Activated T-cell treated with anti-CD3 and anti-CD28 coated beads, Interleukin-2, amount 50 U/mL, for 72 hours (primary cell): Measurements from ENCODE around the gene MR1. TPM values are rescaled to one million over a fixed set of nuclear protein-coding genes. Genes with fewer than 3 reads are reported as not detected.

Source experiments
- ATAC-seq, 2 donors: fragments of 150-1000 bp; cut with Tn5 transposase; replicated peaks in 1 of 2; 2 replicates each; pipeline ENCODE4 v1.10.0; 2021; ENCODE audit warnings: moderate library complexity in 2 of 2, mild to moderate bottlenecking in 1 of 2
- DNase-seq, 2 donors: peaks; one replicate each; pipeline ENCODE4 v3.0.0; 2021 to 2022; ENCODE audit warnings: mixed read lengths in 1 of 2
- H3K27ac Mint-ChIP-seq: one replicate; pipeline ENCODE4 v1.8.0; 2022; ENCODE audit warnings: mild to moderate bottlenecking, moderate library complexity, mixed read lengths
- H3K27me3 Mint-ChIP-seq: one replicate; pipeline ENCODE4 v1.8.0; 2022; ENCODE audit warnings: low read depth, mixed read lengths
- H3K36me3 Mint-ChIP-seq, 2 donors: one replicate each; pipeline ENCODE4 v1.8.0; 2022; ENCODE audit warnings: mixed read lengths in 2 of 2, mild to moderate bottlenecking in 1 of 2; ENCODE audit not compliant: insufficient read depth in 2 of 2
- H3K4me1 Mint-ChIP-seq: one replicate; pipeline ENCODE4 v1.8.0; 2022; ENCODE audit warnings: low read depth, mixed read lengths
- H3K4me3 Mint-ChIP-seq, 2 donors: one replicate each; pipeline ENCODE4 v1.8.0; 2022; ENCODE audit warnings: mild to moderate bottlenecking in 2 of 2, mixed read lengths in 2 of 2, moderate library complexity in 2 of 2
- H3K9me3 Mint-ChIP-seq, 2 donors: one replicate each; pipeline ENCODE4 v1.8.0; 2022; ENCODE audit warnings: mixed read lengths in 2 of 2
- total RNA-seq, 2 donors: library from RNA; stranded (reverse); gene quantifications; one replicate each; pipeline ENCODE4 v1.2.3, GENCODE V29; 2022

The MR1 gene
- total RNA-seq, 2 donors from 2014 or later: 48.9 to 49.9 TPM

DNA sequence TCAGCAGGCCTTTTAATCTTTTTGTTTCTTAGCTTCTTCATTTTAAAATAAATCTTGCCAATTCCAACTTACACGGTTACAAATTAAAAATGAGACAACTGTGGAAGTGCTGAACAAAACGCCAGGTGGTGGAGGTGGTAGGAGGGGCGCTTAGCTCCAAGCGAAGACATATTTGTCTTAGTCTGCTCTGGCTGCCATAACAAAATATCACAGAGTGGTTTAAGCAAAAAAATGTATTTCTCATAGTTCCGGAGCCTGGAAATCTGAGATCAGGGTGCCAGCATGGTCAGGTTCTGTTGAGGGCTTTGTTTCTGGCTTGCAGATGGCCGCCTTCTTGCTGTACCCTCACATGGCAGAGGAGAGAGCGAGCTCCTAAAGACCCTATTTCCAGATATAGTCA lies 69.6 kb downstream of the MR1 start:
- DNase-seq: no peak
- ATAC-seq: no peak
- H3K4me3 Mint-ChIP-seq: peak overlapping the region in 1 of 2 donors; percentile 89
- peaks cover 0 to 3% of the 10 kb centered on the region in 2 donors for H3K36me3 Mint-ChIP-seq
- no peaks in the 10 kb centered on the region for H3K9me3 Mint-ChIP-seq
- no peak overlapping the region for H3K27ac Mint-ChIP-seq
- peaks cover 74% of the 10 kb centered on the region for H3K4me1 Mint-ChIP-seq
- peaks cover 28% of the 10 kb centered on the region for H3K27me3 Mint-ChIP-seq

DNA sequence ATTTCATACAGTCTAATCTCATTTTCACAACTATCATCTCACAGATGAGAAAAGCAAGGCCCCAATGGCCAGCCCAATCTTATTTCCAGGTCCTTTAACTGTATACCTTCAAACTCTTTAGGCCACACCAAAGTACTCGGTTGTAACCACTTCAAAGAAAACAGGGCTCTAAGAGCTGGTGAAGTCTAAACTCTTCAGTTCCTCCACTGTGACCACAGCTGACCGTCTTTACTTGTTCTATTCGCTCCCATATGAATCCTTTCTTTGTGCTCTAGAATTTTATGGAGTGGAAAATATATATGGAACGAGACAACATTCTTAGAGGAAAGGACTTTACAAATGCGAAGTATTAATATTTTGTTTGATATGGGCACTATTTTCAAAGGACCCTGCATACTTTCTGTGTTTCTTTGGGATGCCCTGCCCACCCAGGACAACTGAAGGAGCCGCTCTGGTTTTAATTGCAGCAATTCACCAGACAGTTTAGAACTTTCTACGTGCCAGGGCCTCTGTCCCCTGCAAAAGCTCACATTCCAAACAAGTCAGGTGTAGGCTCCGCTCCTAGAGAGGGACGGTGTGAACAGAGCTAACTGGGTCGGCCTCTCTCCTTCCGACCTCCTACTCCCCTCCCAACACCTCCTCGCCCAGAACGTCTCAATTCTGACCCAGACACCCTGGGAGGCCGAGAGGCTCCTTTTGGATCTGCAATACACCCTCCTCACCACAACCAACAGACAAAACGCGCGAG lies 70.4 kb downstream of the MR1 start:
- DNase-seq: no peak
- ATAC-seq: peak in 1 of 2 donors; percentile 24
- Mint-ChIP-seq H3K4me1 (peaks cover 71% of the 10 kb centered on the region), H3K27ac (peak overlapping the region; percentile 27), H3K4me3 (peak overlapping the region; percentile 88 to 89), H3K9me3 (no peaks in the 10 kb centered on the region), H3K27me3 (peaks cover 32% of the 10 kb centered on the region), H3K36me3 (peaks cover 0 to 3% of the 10 kb centered on the region in 2 donors)

DNA sequence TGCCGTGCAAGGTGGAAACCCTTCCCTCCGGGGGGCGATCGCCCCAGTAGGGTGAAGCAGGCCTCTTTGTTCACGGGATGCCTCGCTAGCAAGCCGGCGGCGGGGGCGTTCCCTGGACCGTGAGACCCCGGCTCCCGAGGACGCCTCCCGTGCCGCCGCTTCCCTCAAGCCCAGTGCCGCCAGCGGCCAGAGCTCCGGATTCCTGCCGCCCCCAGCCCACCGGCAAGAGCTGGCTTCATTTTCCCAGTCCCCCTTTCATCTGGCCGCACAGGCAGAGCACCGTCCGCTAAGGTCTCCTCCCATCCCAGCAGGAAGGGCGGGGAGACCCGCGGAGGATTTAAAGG lies 71.0 kb downstream of the MR1 start:
- H3K27me3 Mint-ChIP-seq: peaks cover 32% of the 10 kb centered on the region

DNA sequence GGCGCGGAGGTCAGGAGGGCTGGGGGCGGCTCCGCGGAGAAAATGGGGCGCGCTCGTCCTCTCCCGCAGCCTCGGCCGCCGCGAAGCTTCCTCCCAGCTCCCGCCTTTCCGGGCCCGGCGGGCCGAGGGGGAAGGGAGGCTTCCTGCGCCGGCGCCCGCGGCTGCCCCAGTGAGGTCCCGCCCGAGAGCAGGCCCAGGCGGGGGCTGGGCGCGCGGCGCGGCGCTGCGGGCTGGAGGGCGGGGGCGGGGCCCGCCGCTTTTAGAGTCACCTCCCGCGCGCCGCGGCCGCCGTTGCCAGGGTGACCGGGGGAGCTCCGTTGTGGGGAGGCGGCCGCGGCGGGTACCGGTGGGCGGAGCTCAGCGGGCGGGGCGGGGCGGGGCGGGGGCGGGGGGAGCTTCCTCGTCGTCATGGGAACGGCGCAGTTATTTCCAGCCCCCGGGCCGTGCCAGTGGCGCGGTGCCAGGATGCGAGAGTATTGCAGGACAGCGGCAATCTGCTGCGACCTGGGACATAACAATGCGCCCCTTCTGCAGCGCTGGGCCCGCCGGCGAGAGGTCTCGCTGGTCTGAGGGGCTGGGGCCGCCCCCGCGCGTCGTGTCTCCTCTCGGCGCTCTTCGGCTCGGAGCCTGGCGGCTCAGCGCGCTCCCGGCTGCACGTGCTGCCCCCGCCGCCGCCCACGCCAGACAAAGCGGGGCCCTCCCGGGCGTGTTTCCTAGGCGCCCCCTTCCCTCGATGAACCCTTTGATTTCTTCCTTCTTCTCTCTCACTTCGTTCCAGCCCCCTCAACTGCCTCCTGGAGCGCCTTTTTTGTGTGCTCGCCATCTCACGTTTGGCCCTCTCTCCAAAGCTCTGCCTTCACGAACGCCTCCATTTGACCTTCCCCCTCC lies 71.6 kb downstream of the MR1 start:
- DNase-seq (peak; percentile 94 to 95), ATAC-seq (peak; percentile 88 to 91)
- H3K9me3 Mint-ChIP-seq: no peaks in the 10 kb centered on the region
- H3K4me1 Mint-ChIP-seq: peaks cover 60% of the 10 kb centered on the region
- peak overlapping the region; percentile 21 for H3K27ac Mint-ChIP-seq
- peaks cover 32% of the 10 kb centered on the region for H3K27me3 Mint-ChIP-seq
- H3K36me3 Mint-ChIP-seq: peaks cover 0 to 3% of the 10 kb centered on the region in 2 donors
- H3K4me3 Mint-ChIP-seq: peak overlapping the region; percentile 88 to 89

More for the DNA sequence above, 71.0 kb downstream of the MR1 start:
- peaks cover 0 to 3% of the 10 kb centered on the region in 2 donors for H3K36me3 Mint-ChIP-seq
- ATAC-seq (peak in 1 of 2 donors; percentile 22), DNase-seq (peak; percentile 51 to 56)
- H3K4me3 Mint-ChIP-seq: peak overlapping the region; percentile 88 to 89
- H3K4me1 Mint-ChIP-seq: peaks cover 66% of the 10 kb centered on the region
- H3K27ac Mint-ChIP-seq: no peak overlapping the region
- H3K9me3 Mint-ChIP-seq: no peaks in the 10 kb centered on the region

DNA sequence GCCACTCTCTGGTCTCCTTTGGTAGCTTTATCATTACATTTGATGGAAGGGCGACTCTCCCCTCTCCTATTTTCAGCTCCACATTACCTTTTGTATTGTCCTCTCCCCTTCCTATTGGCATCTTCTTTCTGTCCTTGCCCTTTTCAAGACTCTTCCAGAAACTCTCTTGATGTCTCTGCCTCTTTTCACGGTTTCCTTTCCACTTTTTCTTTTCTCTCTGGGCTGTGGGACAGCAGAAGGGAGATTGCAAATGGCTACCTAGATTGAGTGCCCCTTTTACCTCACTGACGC lies 72.2 kb downstream of the MR1 start:
- Mint-ChIP-seq H3K4me3 (peak overlapping the region; percentile 78 to 88), H3K27me3 (peaks cover 36% of the 10 kb centered on the region), H3K27ac (peak overlapping the region; percentile 21), H3K36me3 (peaks cover 0 to 3% of the 10 kb centered on the region in 2 donors), H3K9me3 (no peaks in the 10 kb centered on the region), H3K4me1 (peaks cover 54% of the 10 kb centered on the region)
- no peak for DNase-seq
- ATAC-seq: no peak

DNA sequence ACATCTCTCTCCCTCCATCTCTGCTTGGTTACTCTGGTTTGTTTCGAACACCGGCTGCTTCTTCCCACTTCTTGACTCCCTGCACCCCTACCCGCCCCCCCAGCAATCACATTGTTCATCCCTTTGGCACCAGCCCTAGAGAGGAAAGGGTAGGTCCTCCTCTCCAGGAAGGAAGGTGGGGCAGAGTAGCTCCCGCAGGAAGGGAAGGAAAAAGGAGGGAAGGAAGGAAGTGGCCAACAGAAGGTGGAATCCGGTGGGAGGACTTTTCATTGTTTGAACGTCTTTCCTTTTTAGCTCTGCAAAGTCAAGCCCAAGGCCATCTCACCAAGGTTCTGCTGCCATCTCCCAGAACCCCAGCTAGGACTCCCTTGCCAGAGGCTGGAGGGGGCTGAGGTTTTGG lies 72.7 kb downstream of the MR1 start:
- DNase-seq (no peak), ATAC-seq (no peak)
- peak overlapping the region; percentile 78 to 88 for H3K4me3 Mint-ChIP-seq
- H3K27me3 Mint-ChIP-seq: peaks cover 42% of the 10 kb centered on the region
- H3K9me3 Mint-ChIP-seq: no peaks in the 10 kb centered on the region
- peaks cover 49% of the 10 kb centered on the region for H3K4me1 Mint-ChIP-seq
- H3K27ac Mint-ChIP-seq: no peak overlapping the region
- H3K36me3 Mint-ChIP-seq: peaks cover 0 to 3% of the 10 kb centered on the region in 2 donors

DNA sequence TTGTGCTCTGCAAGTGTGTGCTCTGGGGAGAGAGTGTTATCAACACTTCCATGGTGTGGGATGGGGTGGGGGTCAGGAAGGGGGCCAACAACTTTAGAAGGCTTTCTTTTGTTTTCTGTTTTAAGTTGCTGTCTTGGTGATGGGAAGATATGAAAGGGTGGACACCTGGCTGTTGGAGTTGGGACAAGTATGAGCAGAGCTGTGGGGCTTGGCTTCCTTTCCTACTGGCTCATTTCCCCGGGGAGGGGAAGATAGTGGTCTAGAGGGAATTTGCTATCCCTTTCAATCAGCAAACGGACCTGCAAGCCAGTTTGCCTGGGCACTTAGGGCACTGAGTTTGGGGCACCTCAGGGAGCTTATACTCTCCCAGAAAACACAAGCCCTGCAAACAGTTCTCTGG lies 73.9 kb downstream of the MR1 start:
- Mint-ChIP-seq H3K36me3 (peaks cover 0 to 3% of the 10 kb centered on the region in 2 donors), H3K4me3 (no peak overlapping the region), H3K27me3 (peaks cover 53% of the 10 kb centered on the region), H3K9me3 (no peaks in the 10 kb centered on the region), H3K27ac (no peak overlapping the region), H3K4me1 (peaks cover 36% of the 10 kb centered on the region)
- ATAC-seq: no peak
- no peak for DNase-seq

DNA sequence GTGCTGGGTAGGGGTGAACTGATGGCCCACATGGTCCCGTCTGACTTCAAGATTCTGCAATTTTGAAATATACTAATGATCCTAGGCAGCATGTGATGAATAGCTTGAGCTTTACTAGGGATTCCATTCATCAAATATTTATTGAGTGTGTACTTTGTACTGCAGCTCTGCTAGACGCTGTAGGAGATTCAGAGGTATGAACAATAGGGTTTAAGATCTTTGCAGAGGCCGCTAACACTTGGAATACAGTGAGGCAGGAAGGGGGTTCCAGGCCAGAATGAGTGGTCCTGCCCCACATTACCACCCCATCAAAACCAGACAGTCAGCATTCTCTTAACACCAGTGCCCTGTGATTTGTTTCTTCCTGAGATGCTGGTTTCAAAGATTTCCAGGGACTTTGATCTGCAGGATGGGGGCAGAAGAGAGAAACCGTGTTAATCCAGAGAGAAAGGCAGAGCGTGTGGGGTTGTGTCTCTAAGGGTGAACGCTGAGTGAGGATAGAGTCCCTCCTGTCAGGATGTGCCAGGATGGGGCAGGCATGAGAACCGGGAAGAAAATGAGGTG lies 74.6 kb downstream of the MR1 start:
- H3K4me1 Mint-ChIP-seq: peaks cover 30% of the 10 kb centered on the region
- DNase-seq: no peak
- H3K27me3 Mint-ChIP-seq: peaks cover 53% of the 10 kb centered on the region
- no peak overlapping the region for H3K27ac Mint-ChIP-seq
- H3K36me3 Mint-ChIP-seq: peaks cover 0 to 3% of the 10 kb centered on the region in 2 donors
- no peak overlapping the region for H3K4me3 Mint-ChIP-seq
- H3K9me3 Mint-ChIP-seq: no peaks in the 10 kb centered on the region
- ATAC-seq: no peak

- Mint-ChIP-seq H3K4me3 (no peak overlapping the region), H3K9me3 (no peaks in the 10 kb centered on the region), H3K27ac (no peak overlapping the region), H3K36me3 (peaks cover 0 to 2% of the 10 kb centered on the region in 2 donors), H3K4me1 (peaks cover 17% of the 10 kb centered on the region), H3K27me3 (peaks cover 53% of the 10 kb centered on the region)
- ATAC-seq: no peak
- DNase-seq: no peak
Measured at GRCh38 chr1:181110013-181110412, 76.2 kb downstream of the MR1 start.

Other genes with a start within 250 kb of the MR1 start
- under 1 TPM; 0.02 to 0.07 TPM for gene KIAA1614, start 121.1 kb upstream of the MR1 start, total RNA-seq
- 10 to 100 TPM; 20.9 to 21.5 TPM for gene STX6, start 11.1 kb upstream of the MR1 start, total RNA-seq
- gene IER5, start 54.7 kb downstream of the MR1 start, total RNA-seq: 10 to 100 TPM; 71.8 to 72.2 TPM